Esophagus muscularis mucosa (tissue), 4 donors: ENCODE measurements around the gene CEACAM1. TPM values are rescaled to one million over a fixed set of nuclear protein-coding genes. Genes with fewer than 3 reads are reported as not detected.

Source experiments
- DNase-seq: peaks from one replicate; pipeline ENCODE4 v3.0.0-alpha.2; 2017; ENCODE audit errors: extremely low spot score
- H3K27ac ChIP-seq, 4 donors: fragments of 200-600 bp; sonication (generic); replicated peaks in 1 of 4; 1 replicate in 3 of 4; 2 replicates in 1 of 4; pipeline ENCODE4 v1.5.1; 2016 to 2019; ENCODE audit warnings: mild to moderate bottlenecking in 1 of 4
- H3K27me3 ChIP-seq, 4 donors: fragments of 200-600 bp; sonication (generic); one replicate each; pipeline versions ENCODE4 v1.5.1 to v1.6.0; 2016 to 2019
- H3K36me3 ChIP-seq, 4 donors: fragments of 200-600 bp; sonication (generic); one replicate each; pipeline ENCODE4 v1.5.1; 2016 to 2019
- H3K4me1 ChIP-seq, 4 donors: fragments of 200-600 bp; sonication (generic); one replicate each; pipeline ENCODE4 v1.5.1; 2016 to 2019
- H3K4me3 ChIP-seq, 4 donors: fragments of 200-600 bp; sonication (generic); 1 replicate in 2 of 4; 2 replicates in 2 of 4; pipeline ENCODE4 v1.5.1; 2016 to 2019; ENCODE audit warnings: mild to moderate bottlenecking in 4 of 4, moderate library complexity in 1 of 4
- H3K9me3 ChIP-seq, 4 donors: fragments of 200-600 bp; sonication (generic); 1 replicate in 3 of 4; 2 replicates in 1 of 4; pipeline ENCODE4 v1.5.1; 2016 to 2019
- EP300 ChIP-seq: sonication (generic); formaldehyde crosslinking; IDR thresholded peaks from one replicate; pipeline ENCODE4 v1.6.1; 2017; ENCODE audit warnings: antibody characterized with exemption
- POLR2A ChIP-seq: fragments of 450-650 bp; IDR thresholded peaks from one replicate; pipeline ENCODE4 v1.6.1; 2017; ENCODE audit warnings: antibody characterized with exemption, moderate library complexity, mild to moderate bottlenecking, low read depth
- POLR2AphosphoS5 ChIP-seq, 2 donors: sonication (generic); formaldehyde crosslinking; IDR thresholded peaks; one replicate each; pipeline ENCODE4 v1.6.1; 2017; ENCODE audit warnings: antibody characterized with exemption in 2 of 2
- whole genome bisulfite sequencing: methylation state at CpG from one replicate; pipeline ENCODE4 v1.1.5; 2018; 5-methylcytosine and 5-hydroxymethylcytosine counted together
- intact Hi-C: fragments of 100-400 bp; cut with DNase I; formaldehyde crosslinking; loops from one replicate; pipeline ENCODE4 v1.15.1; 2023
- total RNA-seq, 4 donors: library from RNA; depleted of rRNA; stranded (reverse); fragments of >200 nt; gene quantifications; one replicate each; pipeline versions ENCODE4 v1.1.0 to v1.2.1, GENCODE V29; 2016
- TF ChIP-seq, protein P1 (sequence below), 3 experiments: fragments of 200-600 bp in 2 of 3; fragments of 450-650 bp in 1 of 3; sonication (generic) in 2 of 3; IDR thresholded peaks; one replicate each; pipeline ENCODE4 v1.5.1; 2017 to 2019; ENCODE audit warnings: antibody characterized with exemption in 3 of 3, mild to moderate bottlenecking in 2 of 3, moderate library complexity in 1 of 3

Gene CEACAM1
- total RNA-seq, 4 donors from 2014 or later = 1.2 to 3.1 (median 1.7) TPM

DNA sequence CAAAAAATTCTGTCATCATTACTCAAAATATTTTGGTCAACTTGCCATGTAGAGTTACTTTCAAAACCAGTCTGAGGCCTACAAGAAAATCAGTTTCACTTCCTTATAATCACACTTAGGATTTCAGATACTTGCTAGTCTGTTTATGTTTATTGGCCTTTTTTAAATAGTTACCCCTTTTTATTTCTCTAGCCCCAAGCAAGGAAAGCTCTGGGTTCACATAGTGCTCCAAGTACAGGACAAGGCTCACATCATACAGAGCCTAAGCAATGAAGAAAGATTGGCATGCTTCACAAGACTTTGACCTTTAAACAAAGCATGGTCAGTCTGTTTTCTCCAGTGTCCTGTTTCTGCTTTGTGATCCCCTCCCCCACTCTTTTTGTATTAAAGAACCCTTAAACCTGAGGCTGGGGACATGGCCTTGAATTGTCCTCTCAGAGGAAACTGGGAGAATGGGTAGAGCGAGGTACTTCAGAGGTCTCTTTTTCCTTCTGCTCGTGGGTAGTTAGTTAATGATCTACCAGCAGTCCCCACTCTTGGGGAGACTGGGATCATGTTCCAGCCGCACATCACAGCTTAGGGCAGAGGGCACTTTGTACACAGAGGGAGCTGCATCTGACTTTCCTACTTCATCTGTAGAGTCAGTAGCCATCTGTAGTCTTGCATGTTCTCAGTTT, 30.7 kb downstream of the CEACAM1 start:
- no peaks in the 10 kb centered on the region for H3K27me3 ChIP-seq
- H3K36me3 ChIP-seq = no peaks in the 10 kb centered on the region
- peaks cover 0 to 9% (median 2%) of the 10 kb centered on the region in 4 donors for H3K4me1 ChIP-seq
- intact Hi-C loops = no loop called here
- H3K9me3 ChIP-seq = no peaks in the 10 kb centered on the region
- 67% methylated on average over 3 of the region's 3 CpGs for WGBS
- DNase-seq = no peak
- no peak overlapping the region for H3K4me3 ChIP-seq
- peak overlapping the region in 1 of 4 donors; percentile 4 for H3K27ac ChIP-seq
- TF ChIP-seq POLR2AphosphoS5 (IDR thresholded peaks at IDR 0.05) (no peak), EP300 (no peak), POLR2A (no peak)
- TF ChIP-seq, protein P1, sequence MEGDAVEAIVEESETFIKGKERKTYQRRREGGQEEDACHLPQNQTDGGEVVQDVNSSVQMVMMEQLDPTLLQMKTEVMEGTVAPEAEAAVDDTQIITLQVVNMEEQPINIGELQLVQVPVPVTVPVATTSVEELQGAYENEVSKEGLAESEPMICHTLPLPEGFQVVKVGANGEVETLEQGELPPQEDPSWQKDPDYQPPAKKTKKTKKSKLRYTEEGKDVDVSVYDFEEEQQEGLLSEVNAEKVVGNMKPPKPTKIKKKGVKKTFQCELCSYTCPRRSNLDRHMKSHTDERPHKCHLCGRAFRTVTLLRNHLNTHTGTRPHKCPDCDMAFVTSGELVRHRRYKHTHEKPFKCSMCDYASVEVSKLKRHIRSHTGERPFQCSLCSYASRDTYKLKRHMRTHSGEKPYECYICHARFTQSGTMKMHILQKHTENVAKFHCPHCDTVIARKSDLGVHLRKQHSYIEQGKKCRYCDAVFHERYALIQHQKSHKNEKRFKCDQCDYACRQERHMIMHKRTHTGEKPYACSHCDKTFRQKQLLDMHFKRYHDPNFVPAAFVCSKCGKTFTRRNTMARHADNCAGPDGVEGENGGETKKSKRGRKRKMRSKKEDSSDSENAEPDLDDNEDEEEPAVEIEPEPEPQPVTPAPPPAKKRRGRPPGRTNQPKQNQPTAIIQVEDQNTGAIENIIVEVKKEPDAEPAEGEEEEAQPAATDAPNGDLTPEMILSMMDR (IDR thresholded peaks at IDR 0.05) = no peak

DNA sequence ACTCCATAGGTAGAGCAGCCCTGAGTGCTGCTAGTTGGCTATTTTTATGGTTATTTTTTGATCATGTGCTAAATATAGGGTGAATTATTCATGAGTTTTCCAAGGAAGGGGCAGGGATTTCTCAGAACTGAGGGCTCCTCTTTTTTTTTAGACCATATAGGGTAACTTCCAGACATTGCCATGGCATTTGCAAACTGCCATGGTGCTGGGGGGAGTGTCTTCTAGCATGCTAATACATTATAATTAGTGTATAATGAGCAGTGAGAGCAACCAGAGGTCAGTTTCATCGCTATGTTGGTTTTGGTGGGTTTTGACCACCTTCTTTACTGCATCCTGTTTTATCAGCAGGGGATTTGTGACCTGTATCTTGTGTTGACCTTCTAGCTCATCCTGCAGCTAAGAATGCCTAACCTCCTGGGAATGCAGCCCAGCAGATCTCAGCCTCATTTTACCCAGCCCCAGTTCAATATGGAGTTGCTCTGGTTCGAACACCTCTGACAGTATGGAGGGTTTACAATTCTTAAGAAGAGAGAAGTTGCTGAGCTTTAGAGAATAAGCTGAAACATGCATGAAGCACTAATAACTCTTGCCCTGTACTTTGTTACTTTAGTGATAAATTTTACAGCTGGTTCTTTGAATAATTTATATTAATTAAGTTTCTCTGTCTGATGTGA, 31.7 kb downstream of the CEACAM1 start:
- DNase-seq = no peak
- WGBS = 97% methylated on average over 2 of the region's 2 CpGs
- H3K27ac ChIP-seq = no peak overlapping the region
- H3K9me3 ChIP-seq = no peaks in the 10 kb centered on the region
- peaks cover 0 to 9% (median 2%) of the 10 kb centered on the region in 4 donors for H3K4me1 ChIP-seq
- TF ChIP-seq, protein P1 (IDR thresholded peaks at IDR 0.05) = no peak
- H3K36me3 ChIP-seq = no peaks in the 10 kb centered on the region
- intact Hi-C loops = no loop called here
- no peaks in the 10 kb centered on the region for H3K27me3 ChIP-seq
- no peak overlapping the region for H3K4me3 ChIP-seq

DNA sequence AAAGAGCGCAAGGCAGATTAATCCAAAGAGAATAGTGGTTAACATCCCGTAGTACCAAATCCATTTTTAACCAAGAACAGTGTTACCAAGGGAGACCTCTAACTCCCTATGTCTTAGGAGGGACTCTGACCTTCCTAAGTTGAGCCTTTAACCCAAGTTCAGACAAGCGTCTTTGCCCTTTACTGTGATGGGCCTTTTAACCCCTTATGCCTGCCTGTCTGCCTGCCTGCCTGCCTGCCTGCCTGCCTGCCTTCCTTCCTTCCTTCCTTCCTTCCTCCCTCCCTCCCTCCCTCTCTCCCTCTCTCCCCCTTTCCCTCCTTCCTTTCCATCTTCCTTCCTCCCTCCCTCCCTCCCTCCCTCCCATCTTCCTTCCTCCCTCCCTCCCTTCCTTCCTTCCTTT, 32.6 kb downstream of the CEACAM1 start:
- no peaks in the 10 kb centered on the region for H3K9me3 ChIP-seq
- peaks cover 0 to 9% (median 2%) of the 10 kb centered on the region in 4 donors for H3K4me1 ChIP-seq
- DNase-seq = no peak
- no peak overlapping the region for H3K27ac ChIP-seq
- no peaks in the 10 kb centered on the region for H3K36me3 ChIP-seq
- no peaks in the 10 kb centered on the region for H3K27me3 ChIP-seq
- TF ChIP-seq, protein P1 (IDR thresholded peaks at IDR 0.05) = no peak
- no peak for TF ChIP-seq POLR2A
- no peak for TF ChIP-seq POLR2AphosphoS5 (IDR thresholded peaks at IDR 0.05)
- TF ChIP-seq EP300 = no peak
- no peak overlapping the region for H3K4me3 ChIP-seq
- 80% methylated on average over 3 of the region's 3 CpGs for WGBS
- intact Hi-C loops = no loop called here

DNA sequence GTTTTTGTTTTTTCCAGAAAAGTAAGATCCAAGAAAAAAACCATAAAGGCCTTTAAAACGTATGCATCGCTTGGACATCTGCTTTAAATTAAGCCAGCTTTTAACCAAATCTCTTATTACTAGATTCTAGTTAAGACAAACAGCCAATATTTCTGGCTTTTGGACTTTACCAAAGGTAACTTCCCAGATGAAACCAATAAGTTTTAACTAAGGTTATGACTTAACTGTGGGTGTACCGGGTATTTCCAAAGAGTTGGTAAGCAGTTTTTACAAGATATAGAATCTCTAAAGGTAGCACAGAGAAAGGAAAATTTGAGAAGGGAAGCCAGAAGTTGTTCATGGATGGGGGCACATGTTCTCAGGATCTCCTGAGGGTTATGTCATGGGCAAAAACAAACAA, 34.0 kb downstream of the CEACAM1 start:
- no peaks in the 10 kb centered on the region for H3K9me3 ChIP-seq
- H3K36me3 ChIP-seq = no peaks in the 10 kb centered on the region
- intact Hi-C loops = no loop called here
- H3K27ac ChIP-seq = no peak overlapping the region
- H3K4me1 ChIP-seq = peaks cover 0 to 9% (median 2%) of the 10 kb centered on the region in 4 donors
- 87% methylated on average over 3 of the region's 3 CpGs for WGBS
- H3K4me3 ChIP-seq = no peak overlapping the region
- no peak for DNase-seq
- TF ChIP-seq POLR2A (no peak), POLR2AphosphoS5 (IDR thresholded peaks at IDR 0.05) (no peak)
- TF ChIP-seq, protein P1 (IDR thresholded peaks at IDR 0.05) = no peak
- no peaks in the 10 kb centered on the region for H3K27me3 ChIP-seq
